ENCODE results near the gene MAPKAPK5. TPM values are rescaled to one million over a fixed set of nuclear protein-coding genes. Genes with fewer than 3 reads are reported as not detected.

MAPKAPK5 gene
- total and polyA plus RNA-seq, 9 of the 15 experiments (the other 6 are each of a cell fraction or from before 2014, with no cell fraction given): 11.6 to 72.1 (median 60.4) TPM

- TF ChIP-seq ARID3B (CRISPR knock-in tag; IDR thresholded peaks at IDR 0.05; ENCODE audit: borderline replicate concordance) (no peak; the same call in 1 of the 2 replicates), PRMT5 (CRISPR knock-in tag; IDR thresholded peaks at IDR 0.05) (no peak), MTF1 (CRISPR knock-in tag; IDR thresholded peaks at IDR 0.05; ENCODE audit: borderline replicate concordance) (no peak), POLR2G (IDR thresholded peaks at IDR 0.05; ENCODE audit: low read depth, low read length) (peak; percentile 92), SNIP1 (IDR thresholded peaks at IDR 0.05; ENCODE audit: low read depth) (no peak), HDAC1 (IDR thresholded peaks at IDR 0.05) (peak in 1 of 2 experiments; percentile 45; a peak in 2 of 4 replicates), ZNF431 (CRISPR knock-in tag; IDR thresholded peaks at IDR 0.05) (peak; percentile 16; the same call in 1 of the 2 replicates), SMAD4 (CRISPR knock-in tag; conservative IDR thresholded peaks at IDR 0.05) (peak; percentile 70), YBX1 (IDR thresholded peaks at IDR 0.05) (no peak), MYC (IDR thresholded peaks at IDR 0.05; ENCODE audit: low read depth, low read length) (peak; percentile 91), MYC (CRISPR knock-in tag; IDR thresholded peaks at IDR 0.05; ENCODE audit: borderline replicate concordance, low read depth) (no peak; the same call in 1 of the 2 replicates), ARHGAP35 (IDR thresholded peaks at IDR 0.05; ENCODE audit: partially characterized antibody) (no peak), TRIM24 (IDR thresholded peaks at IDR 0.05) (no peak), KDM5B (IDR thresholded peaks at IDR 0.05; ENCODE audit: insufficient replicate concordance, low read depth, low read length) (peak; percentile 81), ZNF77 (CRISPR knock-in tag; IDR thresholded peaks at IDR 0.05) (no peak), TOE1 (IDR thresholded peaks at IDR 0.05; ENCODE audit: borderline replicate concordance) (peak; percentile 79; the same call in 1 of the 2 replicates), TOE1 (CRISPR knock-in tag; IDR thresholded peaks at IDR 0.05; ENCODE audit: borderline replicate concordance, low read depth) (0 out of 2 replicates have a peak, but pooled peaks have one; percentile 25), CREBBP (IDR thresholded peaks at IDR 0.05; ENCODE audit: low read depth, low read length) (no peak), RB1 (IDR thresholded peaks at IDR 0.05; ENCODE audit: low read depth) (peak; percentile 96), PML (IDR thresholded peaks at IDR 0.05; ENCODE audit: low read length) (peak; percentile 70), FOXP1 (CRISPR knock-in tag; IDR thresholded peaks at IDR 0.05) (peak; percentile 68; the same call in 1 of the 2 replicates), MAFK (IDR thresholded peaks at IDR 0.05; ENCODE audit: low read length) (no peak)
- TF ChIP-seq, protein P1, sequence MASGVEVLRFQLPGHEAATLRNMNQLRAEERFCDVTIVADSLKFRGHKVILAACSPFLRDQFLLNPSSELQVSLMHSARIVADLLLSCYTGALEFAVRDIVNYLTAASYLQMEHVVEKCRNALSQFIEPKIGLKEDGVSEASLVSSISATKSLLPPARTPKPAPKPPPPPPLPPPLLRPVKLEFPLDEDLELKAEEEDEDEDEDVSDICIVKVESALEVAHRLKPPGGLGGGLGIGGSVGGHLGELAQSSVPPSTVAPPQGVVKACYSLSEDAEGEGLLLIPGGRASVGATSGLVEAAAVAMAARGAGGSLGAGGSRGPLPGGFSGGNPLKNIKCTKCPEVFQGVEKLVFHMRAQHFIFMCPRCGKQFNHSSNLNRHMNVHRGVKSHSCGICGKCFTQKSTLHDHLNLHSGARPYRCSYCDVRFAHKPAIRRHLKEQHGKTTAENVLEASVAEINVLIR (CRISPR knock-in tag; IDR thresholded peaks at IDR 0.05): peak; percentile 99
- TF ChIP-seq, protein P2, sequence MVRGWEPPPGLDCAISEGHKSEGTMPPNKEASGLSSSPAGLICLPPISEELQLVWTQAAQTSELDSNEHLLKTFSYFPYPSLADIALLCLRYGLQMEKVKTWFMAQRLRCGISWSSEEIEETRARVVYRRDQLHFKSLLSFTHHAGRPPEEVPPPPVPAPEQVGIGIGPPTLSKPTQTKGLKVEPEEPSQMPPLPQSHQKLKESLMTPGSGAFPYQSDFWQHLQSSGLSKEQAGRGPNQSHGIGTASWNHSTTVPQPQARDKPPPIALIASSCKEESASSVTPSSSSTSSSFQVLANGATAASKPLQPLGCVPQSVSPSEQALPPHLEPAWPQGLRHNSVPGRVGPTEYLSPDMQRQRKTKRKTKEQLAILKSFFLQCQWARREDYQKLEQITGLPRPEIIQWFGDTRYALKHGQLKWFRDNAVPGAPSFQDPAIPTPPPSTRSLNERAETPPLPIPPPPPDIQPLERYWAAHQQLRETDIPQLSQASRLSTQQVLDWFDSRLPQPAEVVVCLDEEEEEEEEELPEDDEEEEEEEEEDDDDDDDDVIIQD (CRISPR knock-in tag; IDR thresholded peaks at IDR 0.05): no peak
Measured at GRCh38 chr12:111841750-111842555, at the start of gene MAPKAPK5 (continued).
